HG03139 (cell line): ENCODE measurements around the gene ARGLU1.
A peak's percentile ranks its signal among the peaks of the same experiment; 100 is the strongest.

Source experiments
- ATAC-seq: cut with Tn5 transposase; IDR thresholded peaks from one replicate; pipeline ENCODE4 v1.9.1; 2021; ENCODE audit not compliant: unreplicated experiment

Gene ARGLU1

GRCh38 chr13:106526738-106527444 is 41.0 kb downstream of the ARGLU1 start:
- no peak for ATAC-seq

- no peak for ATAC-seq
Observed at GRCh38 chr13:106525865-106526264, 42.1 kb downstream of the ARGLU1 start.

- no peak for ATAC-seq
Observed at GRCh38 chr13:106524108-106524507, 43.8 kb downstream of the ARGLU1 start.

- ATAC-seq, result no peak
Observed at GRCh38 chr13:106523576-106523975, 44.4 kb downstream of the ARGLU1 start.

GRCh38 chr13:106522898-106523525 is 44.9 kb downstream of the ARGLU1 start:
- ATAC-seq, result no peak

- no peak for ATAC-seq
Observed at GRCh38 chr13:106522112-106522705, 45.7 kb downstream of the ARGLU1 start.

- no peak for ATAC-seq
Observed at GRCh38 chr13:106521095-106521799, 46.7 kb downstream of the ARGLU1 start.

GRCh38 chr13:106520251-106521054 is 47.5 kb downstream of the ARGLU1 start:
- ATAC-seq, result no peak

- ATAC-seq, result no peak
Observed at GRCh38 chr13:106518512-106518911, 49.4 kb downstream of the ARGLU1 start.

- ATAC-seq, result no peak
Observed at GRCh38 chr13:106517109-106517847, 50.7 kb downstream of the ARGLU1 start.

- ATAC-seq, result no peak
Observed at GRCh38 chr13:106515635-106516254, 52.2 kb downstream of the ARGLU1 start.

- no peak for ATAC-seq
Observed at GRCh38 chr13:106514928-106515634, 52.9 kb downstream of the ARGLU1 start.

- no peak for ATAC-seq
Observed at GRCh38 chr13:106513025-106513983, 54.6 kb downstream of the ARGLU1 start.

GRCh38 chr13:106507560-106508274 is 60.2 kb downstream of the ARGLU1 start:
- peak; percentile 68 for ATAC-seq

GRCh38 chr13:106506286-106506685 is 61.7 kb downstream of the ARGLU1 start:
- no peak for ATAC-seq

- ATAC-seq, result no peak
Observed at GRCh38 chr13:106505732-106506131, 62.2 kb downstream of the ARGLU1 start.

GRCh38 chr13:106505295-106505694 is 62.6 kb downstream of the ARGLU1 start:
- no peak for ATAC-seq
